Type B pancreatic cell (in vitro differentiated cells): ENCODE results near the gene SLC4A2. TPM values are rescaled to one million over a fixed set of nuclear protein-coding genes. Genes with fewer than 3 reads are reported as not detected.
A peak's percentile ranks its signal among the peaks of the same experiment; 100 is the strongest.

Experiments
- DNase-seq: peaks from one replicate; pipeline ENCODE4 v3.0.0; 2021; ENCODE audit warnings: mixed read lengths; ENCODE audit not compliant: unreplicated experiment; ENCODE audit errors: extremely low spot score
- H3K27ac Mint-ChIP-seq: 2 replicates; pipeline ENCODE4 v1.8.0; 2021; ENCODE audit warnings: mild to moderate bottlenecking, mixed read lengths
- H3K27me3 Mint-ChIP-seq: 2 replicates; pipeline ENCODE4 v1.8.0; 2021; ENCODE audit warnings: mixed read lengths
- H3K36me3 Mint-ChIP-seq: 2 replicates; pipeline ENCODE4 v1.8.0; 2021; ENCODE audit warnings: mixed read lengths
- H3K4me1 Mint-ChIP-seq: one replicate; pipeline ENCODE4 v1.8.0; 2021; ENCODE audit warnings: mixed read lengths; ENCODE audit not compliant: unreplicated experiment
- H3K4me3 Mint-ChIP-seq: 2 replicates; pipeline ENCODE4 v1.8.0; 2021; ENCODE audit warnings: mild to moderate bottlenecking, mixed read lengths
- H3K9me3 Mint-ChIP-seq: 2 replicates; pipeline ENCODE4 v1.8.0; 2021; ENCODE audit warnings: mixed read lengths
- total RNA-seq: library from RNA; stranded (reverse); gene quantifications from 2 replicates; pipeline ENCODE4 v1.2.1, GENCODE V29; 2021; ENCODE audit warnings: low replicate concordance
- TF ChIP-seq, protein P1 (sequence below): fragments of 200-600 bp; sonication (generic); conservative IDR thresholded peaks from 2 replicates; pipeline ENCODE4 v1.5.0; 2021; ENCODE audit warnings: antibody characterized with exemption, mild to moderate bottlenecking

SLC4A2 gene
- total RNA-seq, 1 donor from 2014 or later: 150 TPM

DNA sequence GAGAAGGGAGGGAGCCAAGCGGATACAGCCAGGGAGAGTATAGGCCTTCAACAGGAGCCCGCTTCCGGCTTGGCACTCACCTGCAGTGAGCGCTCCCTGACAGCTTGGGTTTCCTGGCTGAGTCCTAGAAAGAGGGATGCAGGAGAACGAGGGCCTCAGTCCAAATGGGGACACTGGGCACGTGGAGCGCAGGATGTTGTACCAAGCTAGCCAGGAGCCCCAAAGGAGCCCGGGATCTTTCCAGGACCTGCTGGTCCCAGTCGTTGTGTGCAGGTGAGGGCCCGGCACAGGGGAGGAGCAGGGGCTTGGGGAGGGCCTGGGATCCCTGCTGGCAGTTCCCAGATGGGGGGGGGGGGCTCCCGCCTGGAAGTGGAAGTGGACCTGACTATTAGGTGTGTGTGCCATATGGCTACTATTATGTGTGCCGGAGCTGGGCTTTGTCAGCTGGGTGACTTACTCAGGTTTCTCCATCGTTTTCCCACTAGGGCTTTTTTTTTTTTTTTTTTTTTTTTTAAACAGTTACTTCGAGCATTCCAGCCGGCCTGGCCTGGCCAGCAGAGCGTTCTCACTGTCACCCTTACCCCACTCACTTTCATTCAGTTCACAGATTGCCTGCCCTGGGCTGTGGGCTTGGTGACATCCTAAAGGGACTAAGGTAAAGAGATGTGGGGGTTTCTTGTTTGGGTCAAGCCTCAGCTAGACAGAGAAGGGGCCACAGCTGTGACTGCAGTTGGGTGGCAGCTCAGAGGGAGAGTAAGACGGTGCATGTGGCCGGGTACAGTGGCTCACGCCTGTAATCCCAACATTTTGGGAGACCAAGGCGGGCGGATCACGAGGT, 30.7 kb downstream of the SLC4A2 start:
- DNase-seq: no peak
- Mint-ChIP-seq H3K4me3 (peak overlapping the region; percentile 90), H3K9me3 (no peaks in the 10 kb centered on the region), H3K27ac (peak overlapping the region; percentile 91), H3K4me1 (peaks cover 33% of the 10 kb centered on the region), H3K27me3 (no peaks in the 10 kb centered on the region), H3K36me3 (peaks cover 7% of the 10 kb centered on the region)
- TF ChIP-seq, protein P1, sequence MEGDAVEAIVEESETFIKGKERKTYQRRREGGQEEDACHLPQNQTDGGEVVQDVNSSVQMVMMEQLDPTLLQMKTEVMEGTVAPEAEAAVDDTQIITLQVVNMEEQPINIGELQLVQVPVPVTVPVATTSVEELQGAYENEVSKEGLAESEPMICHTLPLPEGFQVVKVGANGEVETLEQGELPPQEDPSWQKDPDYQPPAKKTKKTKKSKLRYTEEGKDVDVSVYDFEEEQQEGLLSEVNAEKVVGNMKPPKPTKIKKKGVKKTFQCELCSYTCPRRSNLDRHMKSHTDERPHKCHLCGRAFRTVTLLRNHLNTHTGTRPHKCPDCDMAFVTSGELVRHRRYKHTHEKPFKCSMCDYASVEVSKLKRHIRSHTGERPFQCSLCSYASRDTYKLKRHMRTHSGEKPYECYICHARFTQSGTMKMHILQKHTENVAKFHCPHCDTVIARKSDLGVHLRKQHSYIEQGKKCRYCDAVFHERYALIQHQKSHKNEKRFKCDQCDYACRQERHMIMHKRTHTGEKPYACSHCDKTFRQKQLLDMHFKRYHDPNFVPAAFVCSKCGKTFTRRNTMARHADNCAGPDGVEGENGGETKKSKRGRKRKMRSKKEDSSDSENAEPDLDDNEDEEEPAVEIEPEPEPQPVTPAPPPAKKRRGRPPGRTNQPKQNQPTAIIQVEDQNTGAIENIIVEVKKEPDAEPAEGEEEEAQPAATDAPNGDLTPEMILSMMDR: no peak

- Mint-ChIP-seq H3K4me3 (peak overlapping the region; percentile 4), H3K9me3 (no peaks in the 10 kb centered on the region), H3K36me3 (peaks cover 7% of the 10 kb centered on the region), H3K27me3 (no peaks in the 10 kb centered on the region), H3K4me1 (peaks cover 25% of the 10 kb centered on the region), H3K27ac (no peak overlapping the region)
- TF ChIP-seq, protein P1: no peak
- DNase-seq: no peak
Observed at GRCh38 chr7:151091003-151091402, 31.6 kb downstream of the SLC4A2 start.

DNA sequence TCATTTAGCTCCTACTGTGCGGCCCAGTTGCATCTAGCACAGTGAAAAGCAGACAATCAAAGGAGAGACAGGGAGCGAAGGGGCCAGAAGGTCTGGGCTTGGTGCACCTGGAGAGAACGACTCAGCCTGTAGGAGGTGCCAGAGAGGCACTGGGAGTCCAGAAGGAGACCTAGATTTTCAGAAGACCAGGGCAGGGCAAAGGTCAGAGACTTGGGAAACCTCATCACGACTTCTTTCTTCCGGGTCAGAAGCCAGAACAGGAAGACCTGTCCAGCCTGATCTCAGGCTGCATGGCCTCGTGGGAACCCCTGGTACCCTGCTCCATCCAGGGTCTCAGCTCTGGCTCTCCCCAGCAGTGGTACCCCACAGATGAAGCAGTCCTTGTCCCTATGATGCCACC, 32.0 kb downstream of the SLC4A2 start:
- TF ChIP-seq, protein P1: peak; percentile 66
- peaks cover 7% of the 10 kb centered on the region for H3K36me3 Mint-ChIP-seq
- H3K4me1 Mint-ChIP-seq: peaks cover 25% of the 10 kb centered on the region
- H3K9me3 Mint-ChIP-seq: no peaks in the 10 kb centered on the region
- peak overlapping the region; percentile 4 for H3K4me3 Mint-ChIP-seq
- DNase-seq: no peak
- H3K27ac Mint-ChIP-seq: no peak overlapping the region
- no peaks in the 10 kb centered on the region for H3K27me3 Mint-ChIP-seq

DNA sequence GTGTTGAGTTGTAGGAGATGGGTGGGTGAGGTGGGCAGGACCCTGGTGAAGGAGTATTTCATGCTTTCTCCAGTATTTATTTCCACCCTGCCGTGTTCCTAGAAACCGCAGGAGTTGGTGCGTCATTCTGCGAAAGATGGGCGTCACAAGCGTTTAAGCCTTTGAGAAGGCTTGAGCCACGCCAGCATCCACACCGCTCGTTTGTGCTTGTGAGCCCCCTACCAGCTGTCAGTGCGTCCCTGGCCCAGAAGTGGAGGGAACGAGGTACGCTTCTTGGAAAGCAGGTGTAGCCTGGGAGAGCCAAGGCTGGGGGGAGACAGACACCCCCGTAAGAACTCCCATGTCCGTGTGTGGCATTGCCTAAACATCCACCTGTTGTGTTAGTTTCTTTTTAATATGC, 32.6 kb downstream of the SLC4A2 start:
- peaks cover 25% of the 10 kb centered on the region for H3K4me1 Mint-ChIP-seq
- TF ChIP-seq, protein P1: no peak
- no peak overlapping the region for H3K27ac Mint-ChIP-seq
- H3K4me3 Mint-ChIP-seq: no peak overlapping the region
- peaks cover 7% of the 10 kb centered on the region for H3K36me3 Mint-ChIP-seq
- no peaks in the 10 kb centered on the region for H3K27me3 Mint-ChIP-seq
- H3K9me3 Mint-ChIP-seq: no peaks in the 10 kb centered on the region
- DNase-seq: no peak

DNA sequence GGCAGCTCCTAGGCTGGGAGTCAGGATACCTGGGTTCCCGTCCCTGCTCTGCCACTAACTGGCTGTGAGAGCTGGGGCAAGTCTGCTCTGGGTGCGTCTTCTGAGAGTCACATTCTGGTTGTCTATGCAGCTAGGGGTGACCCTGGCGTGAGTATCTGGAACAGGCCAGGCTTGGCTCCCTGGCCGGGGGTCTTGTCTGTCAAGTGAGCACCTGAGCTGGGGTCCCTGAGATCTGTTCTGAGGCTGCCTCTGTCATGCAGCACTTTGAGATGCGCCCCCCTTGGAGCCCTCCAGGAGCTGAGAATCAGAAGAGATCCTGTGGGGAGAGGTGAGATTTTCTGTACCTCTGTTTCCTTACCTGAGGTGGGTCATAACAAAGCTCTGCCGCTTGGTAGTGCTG, 34.4 kb downstream of the SLC4A2 start:
- H3K27ac Mint-ChIP-seq: no peak overlapping the region
- no peak for DNase-seq
- no peaks in the 10 kb centered on the region for H3K9me3 Mint-ChIP-seq
- H3K36me3 Mint-ChIP-seq: peaks cover 7% of the 10 kb centered on the region
- H3K27me3 Mint-ChIP-seq: no peaks in the 10 kb centered on the region
- H3K4me1 Mint-ChIP-seq: peaks cover 21% of the 10 kb centered on the region
- TF ChIP-seq, protein P1: no peak
- no peak overlapping the region for H3K4me3 Mint-ChIP-seq
